DND-41 (cell line): ENCODE data around the gene MBLAC2.

Experiments used
- EZH2 ChIP-seq: IDR thresholded peaks from 3 replicates; pipeline ENCODE4 v1.6.1; 2012; ENCODE audit warnings: borderline replicate concordance, low read depth, mild to moderate bottlenecking, moderate library complexity, low read length, inconsistent platforms; ENCODE audit not compliant: severe bottlenecking
- TF ChIP-seq, protein P1 (sequence below): IDR thresholded peaks from 2 replicates; pipeline ENCODE4 v1.5.1; 2012; ENCODE audit warnings: borderline replicate concordance, low read length, moderate library complexity, mild to moderate bottlenecking; ENCODE audit not compliant: poor library complexity, severe bottlenecking; ENCODE audit errors: extremely low read depth

DNA sequence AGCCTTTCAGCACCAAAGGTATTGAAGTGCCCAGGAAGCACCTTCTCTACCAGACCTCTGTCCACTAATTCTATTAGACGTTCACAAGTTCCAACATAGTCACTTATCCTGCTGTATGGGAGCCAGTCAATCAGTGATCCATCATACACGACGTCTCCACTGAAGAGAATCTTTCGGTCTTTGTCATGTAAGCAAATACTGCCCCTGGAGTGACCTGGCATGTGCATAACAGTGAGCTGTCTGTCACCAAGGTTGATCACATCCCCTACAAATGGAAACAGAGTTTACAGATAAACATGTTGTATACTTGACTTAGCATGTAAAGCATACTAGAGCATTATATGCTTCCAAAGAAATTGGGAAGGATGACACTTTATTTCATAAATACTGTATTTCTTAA lies 13.3 kb downstream of the MBLAC2 start:
- TF ChIP-seq EZH2 = no peak
- TF ChIP-seq, protein P1, sequence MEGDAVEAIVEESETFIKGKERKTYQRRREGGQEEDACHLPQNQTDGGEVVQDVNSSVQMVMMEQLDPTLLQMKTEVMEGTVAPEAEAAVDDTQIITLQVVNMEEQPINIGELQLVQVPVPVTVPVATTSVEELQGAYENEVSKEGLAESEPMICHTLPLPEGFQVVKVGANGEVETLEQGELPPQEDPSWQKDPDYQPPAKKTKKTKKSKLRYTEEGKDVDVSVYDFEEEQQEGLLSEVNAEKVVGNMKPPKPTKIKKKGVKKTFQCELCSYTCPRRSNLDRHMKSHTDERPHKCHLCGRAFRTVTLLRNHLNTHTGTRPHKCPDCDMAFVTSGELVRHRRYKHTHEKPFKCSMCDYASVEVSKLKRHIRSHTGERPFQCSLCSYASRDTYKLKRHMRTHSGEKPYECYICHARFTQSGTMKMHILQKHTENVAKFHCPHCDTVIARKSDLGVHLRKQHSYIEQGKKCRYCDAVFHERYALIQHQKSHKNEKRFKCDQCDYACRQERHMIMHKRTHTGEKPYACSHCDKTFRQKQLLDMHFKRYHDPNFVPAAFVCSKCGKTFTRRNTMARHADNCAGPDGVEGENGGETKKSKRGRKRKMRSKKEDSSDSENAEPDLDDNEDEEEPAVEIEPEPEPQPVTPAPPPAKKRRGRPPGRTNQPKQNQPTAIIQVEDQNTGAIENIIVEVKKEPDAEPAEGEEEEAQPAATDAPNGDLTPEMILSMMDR = no peak
